ENCODE data around the gene CETP. TPM values are rescaled to one million over a fixed set of nuclear protein-coding genes. Genes with fewer than 3 reads are reported as not detected.

The CETP gene
- total and polyA plus RNA-seq, 9 of the 15 experiments (the other 6 are each of a cell fraction or from before 2014, with no cell fraction given) = 0.07 to 0.11 TPM; not detected in 7

GRCh38 chr16:56931892-56932720, 29.6 kb upstream of the CETP start, which contains the start of gene HERPUD1 (continued):
- TF ChIP-seq, protein P1, sequence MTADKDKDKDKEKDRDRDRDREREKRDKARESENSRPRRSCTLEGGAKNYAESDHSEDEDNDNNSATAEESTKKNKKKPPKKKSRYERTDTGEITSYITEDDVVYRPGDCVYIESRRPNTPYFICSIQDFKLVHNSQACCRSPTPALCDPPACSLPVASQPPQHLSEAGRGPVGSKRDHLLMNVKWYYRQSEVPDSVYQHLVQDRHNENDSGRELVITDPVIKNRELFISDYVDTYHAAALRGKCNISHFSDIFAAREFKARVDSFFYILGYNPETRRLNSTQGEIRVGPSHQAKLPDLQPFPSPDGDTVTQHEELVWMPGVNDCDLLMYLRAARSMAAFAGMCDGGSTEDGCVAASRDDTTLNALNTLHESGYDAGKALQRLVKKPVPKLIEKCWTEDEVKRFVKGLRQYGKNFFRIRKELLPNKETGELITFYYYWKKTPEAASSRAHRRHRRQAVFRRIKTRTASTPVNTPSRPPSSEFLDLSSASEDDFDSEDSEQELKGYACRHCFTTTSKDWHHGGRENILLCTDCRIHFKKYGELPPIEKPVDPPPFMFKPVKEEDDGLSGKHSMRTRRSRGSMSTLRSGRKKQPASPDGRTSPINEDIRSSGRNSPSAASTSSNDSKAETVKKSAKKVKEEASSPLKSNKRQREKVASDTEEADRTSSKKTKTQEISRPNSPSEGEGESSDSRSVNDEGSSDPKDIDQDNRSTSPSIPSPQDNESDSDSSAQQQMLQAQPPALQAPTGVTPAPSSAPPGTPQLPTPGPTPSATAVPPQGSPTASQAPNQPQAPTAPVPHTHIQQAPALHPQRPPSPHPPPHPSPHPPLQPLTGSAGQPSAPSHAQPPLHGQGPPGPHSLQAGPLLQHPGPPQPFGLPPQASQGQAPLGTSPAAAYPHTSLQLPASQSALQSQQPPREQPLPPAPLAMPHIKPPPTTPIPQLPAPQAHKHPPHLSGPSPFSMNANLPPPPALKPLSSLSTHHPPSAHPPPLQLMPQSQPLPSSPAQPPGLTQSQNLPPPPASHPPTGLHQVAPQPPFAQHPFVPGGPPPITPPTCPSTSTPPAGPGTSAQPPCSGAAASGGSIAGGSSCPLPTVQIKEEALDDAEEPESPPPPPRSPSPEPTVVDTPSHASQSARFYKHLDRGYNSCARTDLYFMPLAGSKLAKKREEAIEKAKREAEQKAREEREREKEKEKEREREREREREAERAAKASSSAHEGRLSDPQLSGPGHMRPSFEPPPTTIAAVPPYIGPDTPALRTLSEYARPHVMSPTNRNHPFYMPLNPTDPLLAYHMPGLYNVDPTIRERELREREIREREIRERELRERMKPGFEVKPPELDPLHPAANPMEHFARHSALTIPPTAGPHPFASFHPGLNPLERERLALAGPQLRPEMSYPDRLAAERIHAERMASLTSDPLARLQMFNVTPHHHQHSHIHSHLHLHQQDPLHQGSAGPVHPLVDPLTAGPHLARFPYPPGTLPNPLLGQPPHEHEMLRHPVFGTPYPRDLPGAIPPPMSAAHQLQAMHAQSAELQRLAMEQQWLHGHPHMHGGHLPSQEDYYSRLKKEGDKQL (CRISPR knock-in tag; IDR thresholded peaks at IDR 0.05; ENCODE audit: borderline replicate concordance) = 0 out of 2 replicates have a peak, but pooled peaks have one; percentile 46
- TF ChIP-seq FOSL1 (tag; conservative IDR thresholded peaks at IDR 0.05) (peak; percentile 77), POLR2G (IDR thresholded peaks at IDR 0.05; ENCODE audit: low read depth, low read length) (peak; percentile 98), EZH2 (IDR thresholded peaks at IDR 0.05; ENCODE audit: borderline replicate concordance, low read depth, low read length) (no peak), EP300 (IDR thresholded peaks at IDR 0.05; ENCODE audit: low read length) (peak; percentile 18; the same call in 1 of the 2 replicates), NRF1 (conservative IDR thresholded peaks at IDR 0.05 in 1 of 2, IDR thresholded peaks at IDR 0.05 in 1 of 2) (peak; percentile 79 to 82), JUND (IDR thresholded peaks at IDR 0.05; ENCODE audit: borderline replicate concordance, low read depth, low read length) (peak; percentile 89), JUND (tag; IDR thresholded peaks at IDR 0.05; ENCODE audit: borderline replicate concordance, low read depth, low read length) (peak; percentile 71; the same call in 1 of the 3 replicates), RUNX1 (IDR thresholded peaks at IDR 0.05; ENCODE audit: low read depth) (no peak), USF2 (CRISPR knock-in tag; IDR thresholded peaks at IDR 0.05) (peak; percentile 91), SIN3B (IDR thresholded peaks at IDR 0.05; ENCODE audit: low read depth) (peak; percentile 12; the same call in 1 of the 2 replicates), NR3C1 (CRISPR knock-in tag; IDR thresholded peaks at IDR 0.05) (peak; percentile 65; the same call in 1 of the 2 replicates), HNRNPLL (IDR thresholded peaks at IDR 0.05; ENCODE audit: low read depth, low read length, poor library complexity, severe bottlenecking) (peak; percentile 86), SP2 (IDR thresholded peaks at IDR 0.05; ENCODE audit: extremely low read depth, low read depth, low read length, poor library complexity, severe bottlenecking) (peak; percentile 51), CCNT2 (IDR thresholded peaks at IDR 0.05; ENCODE audit: borderline replicate concordance, extremely low read depth, insufficient read length, low read depth, low read length) (peak; percentile 73), ERF (CRISPR knock-in tag; IDR thresholded peaks at IDR 0.05) (no peak)
- TF ChIP-seq, protein P2, sequence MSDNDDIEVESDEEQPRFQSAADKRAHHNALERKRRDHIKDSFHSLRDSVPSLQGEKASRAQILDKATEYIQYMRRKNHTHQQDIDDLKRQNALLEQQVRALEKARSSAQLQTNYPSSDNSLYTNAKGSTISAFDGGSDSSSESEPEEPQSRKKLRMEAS (CRISPR knock-in tag; IDR thresholded peaks at IDR 0.05) = peak; percentile 94
- TF ChIP-seq, protein P3, sequence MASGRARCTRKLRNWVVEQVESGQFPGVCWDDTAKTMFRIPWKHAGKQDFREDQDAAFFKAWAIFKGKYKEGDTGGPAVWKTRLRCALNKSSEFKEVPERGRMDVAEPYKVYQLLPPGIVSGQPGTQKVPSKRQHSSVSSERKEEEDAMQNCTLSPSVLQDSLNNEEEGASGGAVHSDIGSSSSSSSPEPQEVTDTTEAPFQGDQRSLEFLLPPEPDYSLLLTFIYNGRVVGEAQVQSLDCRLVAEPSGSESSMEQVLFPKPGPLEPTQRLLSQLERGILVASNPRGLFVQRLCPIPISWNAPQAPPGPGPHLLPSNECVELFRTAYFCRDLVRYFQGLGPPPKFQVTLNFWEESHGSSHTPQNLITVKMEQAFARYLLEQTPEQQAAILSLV (tag; IDR thresholded peaks at IDR 0.05) = peak; percentile 76

Measured in K562 (cell line).